PC-9 (cell line): ENCODE measurements around the gene COL4A2. TPM values are rescaled to one million over a fixed set of nuclear protein-coding genes. Genes with fewer than 3 reads are reported as not detected.

Source experiments
- BruUV-seq: library from RNA; stranded (reverse); fragments of 400-500 nt; replicated peaks from 2 replicates; lab custom pipeline; 2021; lab: Mats Ljungman, UMichigan
- CTCF ChIA-PET: fragments of 300-600 bp; sonication (Branson Sonifier 250); formaldehyde crosslinking; loops from one replicate; lab custom pipeline; 2022; ENCODE audit warnings: antibody characterized with exemption; lab: Charles Lee
- POLR2A ChIA-PET: fragments of 300-600 bp; sonication (Branson Sonifier 250); formaldehyde crosslinking; loops from one replicate; lab custom pipeline; 2022; ENCODE audit warnings: antibody characterized with exemption; ENCODE audit not compliant: unreplicated experiment; lab: Charles Lee
- DNase-seq, 2 experiments: peaks; one replicate each; pipeline versions ENCODE4 v3.0.0 to v3.0.0-alpha.2; 2015 to 2022; ENCODE audit warnings: mixed read lengths in 1 of 2
- H2AFZ ChIP-seq: fragments of 200-600 bp; sonication (generic); 2 replicates; pipeline ENCODE4 v1.8.1; 2017; ENCODE audit warnings: antibody characterized with exemption
- H3F3A ChIP-seq: fragments of 200-600 bp; sonication (generic); 2 replicates; pipeline ENCODE4 v1.8.1; 2017; ENCODE audit warnings: antibody characterized with exemption, mild to moderate bottlenecking, low read depth; ENCODE audit not compliant: insufficient read depth
- H3K27ac ChIP-seq: fragments of 200-600 bp; sonication (generic); 2 replicates; pipeline ENCODE4 v1.6.1; 2016; ENCODE audit warnings: mixed run types
- H3K27me3 ChIP-seq: fragments of 200-600 bp; sonication (generic); 2 replicates; pipeline ENCODE4 v1.6.1; 2016; ENCODE audit warnings: low read depth, mixed run types; ENCODE audit not compliant: insufficient read depth
- H3K36me3 ChIP-seq: fragments of 200-600 bp; sonication (generic); 2 replicates; pipeline ENCODE4 v1.6.1; 2016; ENCODE audit warnings: low read depth, mixed run types
- H3K4me1 ChIP-seq: fragments of 200-600 bp; sonication (generic); replicated peaks from 2 replicates; pipeline ENCODE4 v1.6.1; 2016; ENCODE audit warnings: mixed run types; ENCODE audit not compliant: insufficient read depth
- H3K4me2 ChIP-seq: fragments of 200-600 bp; sonication (generic); 2 replicates; pipeline ENCODE4 v1.6.1; 2017; ENCODE audit warnings: mixed run types
- H3K4me3 ChIP-seq: fragments of 200-600 bp; sonication (generic); 2 replicates; pipeline ENCODE4 v1.6.1; 2016; ENCODE audit warnings: mixed run types
- H3K79me2 ChIP-seq: fragments of 200-600 bp; sonication (generic); 2 replicates; pipeline ENCODE4 v1.6.1; 2017; ENCODE audit warnings: low read depth, mixed run types
- H3K9me2 ChIP-seq: fragments of 200-600 bp; sonication (generic); 2 replicates; pipeline ENCODE4 v1.8.1; 2017; ENCODE audit warnings: mild to moderate bottlenecking; ENCODE audit not compliant: insufficient read depth
- H3K9me3 ChIP-seq: fragments of 200-600 bp; sonication (generic); 2 replicates; pipeline ENCODE4 v1.8.1; 2016; ENCODE audit warnings: low read depth; ENCODE audit not compliant: insufficient read depth
- H4K20me1 ChIP-seq: fragments of 200-600 bp; sonication (generic); 2 replicates; pipeline ENCODE4 v1.8.1; 2017; ENCODE audit not compliant: insufficient read depth
- CTCF ChIP-seq: fragments of 200-600 bp; sonication (generic); conservative IDR thresholded peaks from 2 replicates; pipeline ENCODE4 v1.6.1; 2017; ENCODE audit warnings: mixed run types, antibody characterized with exemption, mild to moderate bottlenecking, moderate library complexity
- EZH2 ChIP-seq: fragments of 200-600 bp; sonication (generic); IDR thresholded peaks from 2 replicates; pipeline ENCODE4 v1.8.0; 2017; ENCODE audit warnings: antibody characterized with exemption, low read depth
- intact Hi-C: fragments of 100-400 bp; cut with micrococcal nuclease; formaldehyde crosslinking; loops from one replicate; pipeline ENCODE4 v1.10.0; 2022; ENCODE audit not compliant: unreplicated experiment
- total RNA-seq: library from RNA; stranded (reverse); gene quantifications from 2 replicates; pipeline ENCODE4 v1.2.3, GENCODE V29; 2021

Gene COL4A2
- total RNA-seq, 1 experiment from 2014 or later = 1.2 TPM

GRCh38 chr13:110462091-110462490 is 155.0 kb downstream of the COL4A2 start:
- H3K27ac ChIP-seq = no peak overlapping the region
- no peak for DNase-seq
- intact Hi-C loops = no loop called here
- H3K79me2 ChIP-seq = no peaks in the 10 kb centered on the region
- H2AFZ ChIP-seq = no peak overlapping the region
- POLR2A ChIA-PET = no interaction called here
- TF ChIP-seq CTCF (no peak), EZH2 (no peak)
- H4K20me1 ChIP-seq = no peaks in the 10 kb centered on the region
- BruUV-seq = no TSS peak
- H3K9me2 ChIP-seq = no peaks in the 10 kb centered on the region
- CTCF ChIA-PET = no interaction called here
- H3K4me2 ChIP-seq = no peak overlapping the region
- no peaks in the 10 kb centered on the region for H3F3A ChIP-seq
- H3K4me3 ChIP-seq = no peak overlapping the region
- H3K4me1 ChIP-seq = no peaks in the 10 kb centered on the region
- H3K36me3 ChIP-seq = no peaks in the 10 kb centered on the region
- no peaks in the 10 kb centered on the region for H3K9me3 ChIP-seq
- no peaks in the 10 kb centered on the region for H3K27me3 ChIP-seq

- DNase-seq = no peak
- H3K9me2 ChIP-seq = no peaks in the 10 kb centered on the region
- no peaks in the 10 kb centered on the region for H3K36me3 ChIP-seq
- no TSS peak for BruUV-seq
- POLR2A ChIA-PET = no interaction called here
- no peak overlapping the region for H3K4me3 ChIP-seq
- TF ChIP-seq EZH2 = no peak
- no peak for TF ChIP-seq CTCF
- no peaks in the 10 kb centered on the region for H3K79me2 ChIP-seq
- no peaks in the 10 kb centered on the region for H3K4me1 ChIP-seq
- no peak overlapping the region for H3K4me2 ChIP-seq
- intact Hi-C loops = no loop called here
- no peaks in the 10 kb centered on the region for H4K20me1 ChIP-seq
- no peaks in the 10 kb centered on the region for H3K9me3 ChIP-seq
- no peak overlapping the region for H3K27ac ChIP-seq
- no peaks in the 10 kb centered on the region for H3F3A ChIP-seq
- no peaks in the 10 kb centered on the region for H3K27me3 ChIP-seq
- CTCF ChIA-PET = no interaction called here
- no peak overlapping the region for H2AFZ ChIP-seq
Measured at GRCh38 chr13:110463156-110463555, 156.1 kb downstream of the COL4A2 start.

- Histone ChIP-seq H3K27ac (no peak overlapping the region), H3K79me2 (no peaks in the 10 kb centered on the region), H3K9me3 (no peaks in the 10 kb centered on the region), H3K4me2 (no peak overlapping the region), H3K9me2 (no peaks in the 10 kb centered on the region), H4K20me1 (no peaks in the 10 kb centered on the region), H2AFZ (no peak overlapping the region), H3K4me3 (no peak overlapping the region), H3K4me1 (no peaks in the 10 kb centered on the region), H3F3A (no peaks in the 10 kb centered on the region), H3K36me3 (no peaks in the 10 kb centered on the region), H3K27me3 (no peaks in the 10 kb centered on the region)
- no peak for DNase-seq
- intact Hi-C loops = no loop called here
- ChIA-PET CTCF (no interaction called here), POLR2A (no interaction called here)
- no peak for TF ChIP-seq CTCF
- TF ChIP-seq EZH2 = no peak
- BruUV-seq = no TSS peak
Measured at GRCh38 chr13:110463871-110464510, 156.9 kb downstream of the COL4A2 start.
